ENCODE measurements around the gene CD79A. TPM values are rescaled to one million over a fixed set of nuclear protein-coding genes. Genes with fewer than 3 reads are reported as not detected.

The CD79A gene
- total RNA-seq, 3 donors from 2014 or later, result 0.80 to 2.9 (median 1.8) TPM

DNA sequence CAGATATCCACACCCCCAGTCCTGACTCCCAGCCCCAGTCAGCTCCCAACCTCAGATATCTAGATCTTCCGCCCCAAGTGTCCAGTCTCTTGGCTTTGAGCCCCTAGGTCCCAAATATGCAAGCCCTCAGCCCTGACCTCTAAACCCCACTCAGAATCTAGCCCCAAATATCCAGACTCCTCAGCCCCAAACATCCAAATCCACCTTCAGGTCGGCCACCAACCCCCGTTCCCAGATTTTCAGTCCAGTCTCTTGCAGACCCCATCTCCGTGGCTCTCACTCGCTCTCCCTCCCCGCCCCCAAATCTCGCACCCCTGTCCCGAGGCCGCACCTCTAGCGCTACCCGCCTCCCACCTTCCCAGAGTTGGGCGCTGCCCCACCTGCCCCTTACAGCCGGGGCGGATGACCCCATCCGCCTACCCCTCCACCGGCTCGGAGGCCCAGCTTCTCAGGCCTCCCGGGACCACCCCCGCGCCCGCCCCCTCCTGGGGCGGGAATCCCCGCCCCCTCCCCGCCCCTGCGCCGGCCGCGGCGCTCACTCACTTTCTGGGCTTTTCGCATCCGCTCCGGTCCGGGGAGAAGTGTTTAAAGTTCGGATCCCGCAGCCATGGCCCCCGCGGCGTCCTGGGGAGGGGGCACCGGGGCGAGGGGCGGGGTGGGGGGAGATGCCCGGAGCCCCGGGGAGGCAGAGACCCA is 50.6 kb downstream of the CD79A start:
- Histone ChIP-seq H3K4me3 (peak overlapping the region; percentile 26 to 64 (median 51)), H3K9me3 (no peaks in the 10 kb centered on the region), H3K4me1 (peaks cover 0 to 7% of the 10 kb centered on the region in 2 donors), H3K27ac (no peak overlapping the region), H3K36me3 (no peaks in the 10 kb centered on the region), H3K27me3 (peaks cover 3 to 86% of the 10 kb centered on the region in 2 donors)
- TF ChIP-seq, protein P1, sequence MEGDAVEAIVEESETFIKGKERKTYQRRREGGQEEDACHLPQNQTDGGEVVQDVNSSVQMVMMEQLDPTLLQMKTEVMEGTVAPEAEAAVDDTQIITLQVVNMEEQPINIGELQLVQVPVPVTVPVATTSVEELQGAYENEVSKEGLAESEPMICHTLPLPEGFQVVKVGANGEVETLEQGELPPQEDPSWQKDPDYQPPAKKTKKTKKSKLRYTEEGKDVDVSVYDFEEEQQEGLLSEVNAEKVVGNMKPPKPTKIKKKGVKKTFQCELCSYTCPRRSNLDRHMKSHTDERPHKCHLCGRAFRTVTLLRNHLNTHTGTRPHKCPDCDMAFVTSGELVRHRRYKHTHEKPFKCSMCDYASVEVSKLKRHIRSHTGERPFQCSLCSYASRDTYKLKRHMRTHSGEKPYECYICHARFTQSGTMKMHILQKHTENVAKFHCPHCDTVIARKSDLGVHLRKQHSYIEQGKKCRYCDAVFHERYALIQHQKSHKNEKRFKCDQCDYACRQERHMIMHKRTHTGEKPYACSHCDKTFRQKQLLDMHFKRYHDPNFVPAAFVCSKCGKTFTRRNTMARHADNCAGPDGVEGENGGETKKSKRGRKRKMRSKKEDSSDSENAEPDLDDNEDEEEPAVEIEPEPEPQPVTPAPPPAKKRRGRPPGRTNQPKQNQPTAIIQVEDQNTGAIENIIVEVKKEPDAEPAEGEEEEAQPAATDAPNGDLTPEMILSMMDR (IDR thresholded peaks at IDR 0.05), result no peak
- TF ChIP-seq POLR2A (IDR thresholded peaks at IDR 0.05), result no peak
- TF ChIP-seq POLR2AphosphoS5 (IDR thresholded peaks at IDR 0.05), result no peak
- intact Hi-C loops (cut with DNase I; ENCODE audit: low total_unique reads), result loop anchor here (5.0 kb wide), 1 partner anchor 445 kb away; no protein-coding TSS in a partner anchor
- DNase-seq (ENCODE audit: low spot score in 2 of 2), result no peak

DNA sequence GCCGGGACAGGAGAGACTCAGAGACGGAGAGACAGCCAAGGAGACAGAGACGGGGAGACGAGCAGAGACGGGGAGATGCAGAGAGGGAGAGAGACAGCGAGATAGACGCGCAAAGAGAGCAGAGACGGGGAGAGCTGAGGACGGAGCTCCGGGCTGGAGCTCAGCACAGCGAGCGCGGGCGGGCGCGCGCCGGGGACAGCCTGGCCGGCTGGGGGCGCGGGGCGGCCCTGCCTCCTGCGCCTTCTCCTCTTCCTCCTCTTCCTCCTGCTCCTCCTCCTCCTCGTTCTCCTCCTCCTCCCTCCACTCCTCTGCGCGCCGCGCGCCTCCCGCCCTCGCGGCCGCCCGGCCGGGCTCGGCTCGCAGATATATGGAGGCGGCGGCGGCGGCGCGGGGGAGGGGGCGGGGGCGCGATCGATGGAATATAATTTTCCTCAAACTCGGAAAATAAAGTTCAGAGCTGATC is 51.2 kb downstream of the CD79A start, which contains the start of gene ERFL:
Gene ERFL, minus strand, starts transcription at position 229 of the 463 bp plus-strand sequence. CDS start 15,530 bp downstream, outside the sequence.
- peaks cover 3 to 85% of the 10 kb centered on the region in 2 donors for H3K27me3 ChIP-seq
- intact Hi-C loops (cut with DNase I; ENCODE audit: low total_unique reads), result loop anchor here (5.0 kb wide), 1 partner anchor 446 kb away; no protein-coding TSS in a partner anchor
- H3K36me3 ChIP-seq, result no peaks in the 10 kb centered on the region
- H3K4me3 ChIP-seq, result peak within 1 kb of the TSS; percentile 26 to 64 (median 51)
- DNase-seq (ENCODE audit: low spot score in 2 of 2), result no peak
- TF ChIP-seq POLR2AphosphoS5 (IDR thresholded peaks at IDR 0.05), result no peak
- TF ChIP-seq, protein P1 (IDR thresholded peaks at IDR 0.05), result no peak
- no peak for TF ChIP-seq POLR2A (IDR thresholded peaks at IDR 0.05)
- H3K9me3 ChIP-seq, result no peaks in the 10 kb centered on the region
- no peak within 1 kb of the TSS for H3K27ac ChIP-seq
- H3K4me1 ChIP-seq, result peaks cover 0 to 7% of the 10 kb centered on the region in 2 donors

DNA sequence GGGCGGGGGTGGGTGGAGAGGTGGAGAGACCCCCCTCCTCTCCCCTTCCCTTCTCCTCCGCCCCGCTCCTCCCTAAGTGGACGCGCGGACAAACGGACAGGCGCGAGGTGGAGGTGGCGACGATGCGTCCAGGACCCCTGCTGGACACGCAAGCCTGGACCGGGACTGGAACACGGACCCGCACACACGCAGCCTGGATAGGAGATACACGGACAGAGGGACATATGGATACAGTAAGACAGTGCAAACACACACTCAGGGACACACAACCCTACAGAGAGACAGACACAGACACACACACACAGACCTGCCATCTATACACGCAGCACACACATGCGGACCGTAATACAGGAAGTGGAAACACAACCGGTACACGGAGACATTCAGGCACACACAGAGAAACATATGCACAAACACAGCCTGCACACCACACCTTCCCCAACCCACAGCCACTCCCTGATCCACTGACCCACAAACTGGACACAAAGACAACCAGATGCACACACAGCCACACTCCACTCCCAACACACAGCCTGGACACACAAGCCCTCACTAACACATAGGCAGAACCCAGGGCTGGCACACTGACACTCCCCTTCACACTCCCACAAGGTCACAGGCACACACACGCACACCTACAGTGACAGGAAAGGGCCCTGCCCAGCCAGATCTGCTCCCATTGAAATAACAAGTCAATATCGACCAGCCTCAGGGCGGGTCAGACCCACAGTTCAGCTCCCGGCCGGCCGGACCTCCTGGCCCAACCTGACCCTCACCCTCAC is 51.9 kb downstream of the CD79A start:
- peaks cover 3 to 82% of the 10 kb centered on the region in 2 donors for H3K27me3 ChIP-seq
- H3K4me3 ChIP-seq, result peak overlapping the region; percentile 26 to 64 (median 51)
- H3K4me1 ChIP-seq, result peaks cover 0 to 7% of the 10 kb centered on the region in 2 donors
- no peaks in the 10 kb centered on the region for H3K9me3 ChIP-seq
- no peaks in the 10 kb centered on the region for H3K36me3 ChIP-seq
- no peak overlapping the region for H3K27ac ChIP-seq
- DNase-seq (ENCODE audit: low spot score in 2 of 2), result no peak
- intact Hi-C loops (cut with DNase I; ENCODE audit: low total_unique reads), result loop anchor here (1.0 to 5.0 kb wide), 3 partner anchors 37 to 447 kb away; no protein-coding TSS in a partner anchor
- TF ChIP-seq, protein P1 (IDR thresholded peaks at IDR 0.05), result no peak
- TF ChIP-seq POLR2AphosphoS5 (IDR thresholded peaks at IDR 0.05) (no peak), POLR2A (IDR thresholded peaks at IDR 0.05) (no peak)

DNA sequence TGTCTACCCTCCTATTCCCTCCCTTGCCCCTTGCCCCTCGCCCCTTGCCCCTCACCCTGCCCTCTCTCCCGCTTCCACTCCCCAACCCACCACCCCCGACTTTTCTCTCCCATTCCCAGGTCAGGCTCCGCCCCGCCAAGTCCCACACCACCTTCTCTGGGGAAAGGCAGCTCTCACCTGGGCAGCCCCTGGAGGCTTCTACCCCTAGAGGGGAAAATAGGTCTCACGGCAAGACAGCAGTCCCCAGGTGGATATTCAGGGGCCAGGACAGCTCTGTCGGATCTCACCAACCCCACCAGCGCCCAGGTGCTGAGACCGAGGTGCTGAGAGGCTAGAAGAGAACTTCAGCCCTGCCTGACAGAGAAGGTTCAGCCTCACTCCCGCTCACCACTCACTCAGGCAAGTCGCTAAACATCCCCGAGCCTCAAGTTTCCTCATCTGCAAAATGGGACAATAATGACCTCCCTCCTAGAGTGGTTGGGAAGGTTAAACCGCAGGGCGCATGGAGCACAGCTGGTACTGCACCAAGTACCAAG is 52.5 kb downstream of the CD79A start:
- Histone ChIP-seq H3K27ac (no peak overlapping the region), H3K27me3 (peaks cover 3 to 75% of the 10 kb centered on the region in 2 donors), H3K4me1 (peaks cover 0 to 7% of the 10 kb centered on the region in 2 donors), H3K4me3 (no peak overlapping the region), H3K36me3 (no peaks in the 10 kb centered on the region), H3K9me3 (no peaks in the 10 kb centered on the region)
- TF ChIP-seq POLR2AphosphoS5 (IDR thresholded peaks at IDR 0.05) (no peak), POLR2A (IDR thresholded peaks at IDR 0.05) (no peak)
- TF ChIP-seq, protein P1 (IDR thresholded peaks at IDR 0.05), result no peak
- intact Hi-C loops (cut with DNase I; ENCODE audit: low total_unique reads), result loop anchor here (1.0 to 5.0 kb wide), 3 partner anchors 37 to 447 kb away; no protein-coding TSS in a partner anchor
- no peak for DNase-seq (ENCODE audit: low spot score in 2 of 2)

All from breast epithelium (tissue), 4 donors.